HEK293T (cell line): ENCODE results near the gene IER5L.
A peak's percentile ranks its signal among the peaks of the same experiment; 100 is the strongest.

Experiments
- CTCF ChIA-PET: fragments of 350-600 bp; formaldehyde crosslinking; extraction: SDS; loops from one replicate; lab custom pipeline; 2021; ENCODE audit warnings: antibody characterized with exemption, inconsistent platforms; lab: Yijun Ruan, JAX
- POLR2A ChIA-PET: fragments of 350-600 bp; formaldehyde crosslinking; extraction: SDS; loops from one replicate; lab custom pipeline; 2020; ENCODE audit warnings: antibody characterized with exemption, inconsistent platforms; lab: Yijun Ruan, JAX
- DNase-seq: peaks from one replicate; pipeline ENCODE4 v3.0.0; 2012; ENCODE audit warnings: mixed read lengths; ENCODE audit errors: extremely low spot score
- ARNT ChIP-seq: fragments of 450-650 bp; IDR thresholded peaks from 2 replicates; pipeline ENCODE4 v1.6.1; 2017; ENCODE audit warnings: mild to moderate bottlenecking
- BHLHE40 ChIP-seq: fragments of 450-650 bp; IDR thresholded peaks from 2 replicates; pipeline ENCODE4 v1.6.1; 2016; ENCODE audit warnings: mild to moderate bottlenecking, moderate library complexity, borderline replicate concordance
- CTBP1 ChIP-seq: fragments of 450-650 bp; IDR thresholded peaks from 2 replicates; pipeline ENCODE4 v1.6.1; 2016; ENCODE audit warnings: borderline replicate concordance
- ELF4 ChIP-seq: fragments of 450-650 bp; IDR thresholded peaks from 2 replicates; pipeline ENCODE4 v1.6.1; 2017; ENCODE audit warnings: antibody characterized with exemption
- FOXA1 ChIP-seq: fragments of 450-650 bp; IDR thresholded peaks from 2 replicates; pipeline ENCODE4 v1.6.1; 2016; ENCODE audit warnings: mild to moderate bottlenecking
- FOXK2 ChIP-seq: fragments of 450-650 bp; IDR thresholded peaks from 2 replicates; pipeline ENCODE4 v1.6.1; 2016; ENCODE audit warnings: mild to moderate bottlenecking
- FOXM1 ChIP-seq: fragments of 450-650 bp; IDR thresholded peaks from 2 replicates; pipeline ENCODE4 v1.6.1; 2017; ENCODE audit warnings: mild to moderate bottlenecking, borderline replicate concordance
- HDGF ChIP-seq: fragments of 450-650 bp; IDR thresholded peaks from 2 replicates; pipeline ENCODE4 v1.6.1; 2017; ENCODE audit warnings: antibody characterized with exemption, borderline replicate concordance
- L3MBTL2 ChIP-seq: fragments of 450-650 bp; conservative IDR thresholded peaks from 2 replicates; pipeline ENCODE4 v1.6.1; 2016; ENCODE audit warnings: mild to moderate bottlenecking
- LEF1 ChIP-seq: fragments of 450-650 bp; IDR thresholded peaks from 2 replicates; pipeline ENCODE4 v1.6.1; 2017; ENCODE audit warnings: mild to moderate bottlenecking, borderline replicate concordance
- NFRKB ChIP-seq: fragments of 450-650 bp; IDR thresholded peaks from 2 replicates; pipeline ENCODE4 v1.6.1; 2016; ENCODE audit warnings: mild to moderate bottlenecking, moderate library complexity
- PKNOX1 ChIP-seq: fragments of 450-650 bp; IDR thresholded peaks from 2 replicates; pipeline ENCODE4 v1.6.1; 2016
- SP1 ChIP-seq: fragments of 450-650 bp; IDR thresholded peaks from 2 replicates; pipeline ENCODE4 v1.6.1; 2017
- SUZ12 ChIP-seq: fragments of 450-650 bp; IDR thresholded peaks from 2 replicates; pipeline ENCODE4 v1.6.1; 2016; ENCODE audit warnings: mild to moderate bottlenecking
- TARDBP ChIP-seq: fragments of 450-650 bp; IDR thresholded peaks from 2 replicates; pipeline ENCODE4 v1.6.1; 2016
- ZNF384 ChIP-seq: fragments of 450-650 bp; IDR thresholded peaks from 2 replicates; pipeline ENCODE4 v1.6.1; 2016

IER5L gene

GRCh38 chr9:129181246-129181645 lies 3.2 kb upstream of the IER5L start:
- no peak for DNase-seq
- POLR2A ChIA-PET: no interaction called here
- TF ChIP-seq L3MBTL2: no peak
- no peak for TF ChIP-seq CTBP1
- TF ChIP-seq HDGF: no peak
- TF ChIP-seq ARNT: no peak
- TF ChIP-seq ELF4: no peak
- TF ChIP-seq FOXK2: no peak
- no peak for TF ChIP-seq NFRKB
- CTCF ChIA-PET: interaction anchor here (1.7 kb wide), 1 partner anchor 38 kb away, joined by 5 read pairs; no protein-coding TSS in a partner anchor

- TF ChIP-seq TARDBP: no peak
- no peak for TF ChIP-seq ELF4
- no peak for TF ChIP-seq SP1
- TF ChIP-seq LEF1: no peak
- TF ChIP-seq FOXA1: no peak
- TF ChIP-seq NFRKB: no peak
- no peak for TF ChIP-seq ZNF384
- TF ChIP-seq FOXM1: no peak
- no peak for TF ChIP-seq L3MBTL2
- POLR2A ChIA-PET: interaction anchor here (0.6 to 1.7 kb wide), 26 partner anchors 8 to 432 kb away, joined by 3 to 10 read pairs (median 4); no protein-coding TSS in a partner anchor
- CTCF ChIA-PET: interaction anchor here (0.9 kb wide), 1 partner anchor 36 kb away, joined by 3 read pairs; no protein-coding TSS in a partner anchor
- DNase-seq: no peak
Observed at GRCh38 chr9:129178568-129179382, 714 bp upstream of the IER5L start.

GRCh38 chr9:129177443-129177790 lies 644 bp downstream of the IER5L start:
- peak; percentile 39 for DNase-seq
- CTCF ChIA-PET: interaction anchor here (0.6 to 0.9 kb wide), 2 partner anchors 46 to 250 kb away, joined by 4 to 5 read pairs; no protein-coding TSS in a partner anchor
- TF ChIP-seq FOXA1 (no peak), LEF1 (no peak), FOXM1 (no peak)
- POLR2A ChIA-PET: interaction anchor here (0.6 to 1.7 kb wide), 17 partner anchors 9 to 449 kb away, joined by 3 to 10 read pairs (median 5); partner anchors contain the start of gene NTMT1

GRCh38 chr9:129176701-129177442 lies 1.2 kb downstream of the IER5L start:
- ChIA-PET POLR2A (interaction anchor here (0.9 to 1.7 kb wide), 8 partner anchors 10 to 449 kb away, joined by 3 to 10 read pairs (median 6); partner anchors contain the start of gene NTMT1), CTCF (interaction anchor here (0.6 to 0.7 kb wide), 2 partner anchors 59 to 250 kb away, joined by 3 to 5 read pairs; no protein-coding TSS in a partner anchor)
- TF ChIP-seq FOXM1: no peak
- TF ChIP-seq FOXA1: no peak
- no peak for TF ChIP-seq ARNT
- no peak for TF ChIP-seq HDGF
- no peak for TF ChIP-seq LEF1
- TF ChIP-seq PKNOX1: no peak
- DNase-seq: no peak

GRCh38 chr9:129175825-129176633 lies 2.0 kb downstream of the IER5L start:
- ChIA-PET CTCF (interaction anchor here (0.7 to 1.5 kb wide), 2 partner anchors 10 to 60 kb away, joined by 3 to 7 read pairs; no protein-coding TSS in a partner anchor), POLR2A (interaction anchor here (1.2 kb wide), 1 partner anchor 34 kb away, joined by 8 read pairs; no protein-coding TSS in a partner anchor)
- TF ChIP-seq ZNF384: peak; percentile 89
- TF ChIP-seq FOXM1: no peak
- no peak for TF ChIP-seq BHLHE40
- TF ChIP-seq L3MBTL2: no peak
- no peak for TF ChIP-seq FOXK2
- TF ChIP-seq CTBP1: 0 out of 2 replicates have a peak, but pooled peaks have one; percentile 11
- TF ChIP-seq ELF4: no peak
- TF ChIP-seq PKNOX1: no peak
- TF ChIP-seq ARNT: no peak
- no peak for TF ChIP-seq SP1
- peak; percentile 63 for DNase-seq

GRCh38 chr9:129175515-129175824 lies 2.6 kb downstream of the IER5L start:
- ChIA-PET CTCF (interaction anchor here (0.6 to 2.3 kb wide), 4 partner anchors 9 to 449 kb away, joined by 3 to 12 read pairs (median 8); no protein-coding TSS in a partner anchor), POLR2A (interaction anchor here (1.2 kb wide), 1 partner anchor 33 kb away, joined by 8 read pairs; no protein-coding TSS in a partner anchor)
- no peak for TF ChIP-seq PKNOX1
- no peak for TF ChIP-seq SP1
- TF ChIP-seq FOXA1: no peak
- no peak for TF ChIP-seq CTBP1
- TF ChIP-seq ELF4: no peak
- TF ChIP-seq SUZ12: no peak
- no peak for TF ChIP-seq L3MBTL2
- no peak for TF ChIP-seq NFRKB
- no peak for DNase-seq
